Measurements from ENCODE around the gene PSAT1. TPM values are rescaled to one million over a fixed set of nuclear protein-coding genes. Genes with fewer than 3 reads are reported as not detected.

PSAT1 gene
- total and polyA plus RNA-seq, 8 donors = 15.9 to 43.7 (median 30.5) TPM

GRCh38 chr9:78319197-78320029 lies 22.5 kb downstream of the PSAT1 start:
- Histone ChIP-seq H3K36me3 (peaks cover 0 to 29% of the 10 kb centered on the region in 2 donors), H3K27ac (no peak overlapping the region), H3K9me3 (no peaks in the 10 kb centered on the region), H3K27me3 (no peaks in the 10 kb centered on the region), H3K4me1 (no peaks in the 10 kb centered on the region), H3K4me3 (no peak overlapping the region)
- intact Hi-C loops (cut with DNase I) = no loop called here
- DNase-seq (no peak), ATAC-seq (no peak)
- TF ChIP-seq CTCF (IDR thresholded peaks at IDR 0.05) = no peak

- no peak for TF ChIP-seq CTCF (IDR thresholded peaks at IDR 0.05)
- DNase-seq (no peak), ATAC-seq (no peak)
- intact Hi-C loops (cut with DNase I) = no loop called here
- peaks cover 0 to 29% of the 10 kb centered on the region in 2 donors for H3K36me3 ChIP-seq
- no peaks in the 10 kb centered on the region for H3K9me3 ChIP-seq
- no peak overlapping the region for H3K4me3 ChIP-seq
- H3K27me3 ChIP-seq = no peaks in the 10 kb centered on the region
- no peaks in the 10 kb centered on the region for H3K4me1 ChIP-seq
- H3K27ac ChIP-seq = no peak overlapping the region
Observed at GRCh38 chr9:78320030-78320693, 23.2 kb downstream of the PSAT1 start.

GRCh38 chr9:78320875-78321496 lies 24.1 kb downstream of the PSAT1 start:
- no peak overlapping the region for H3K4me3 ChIP-seq
- peaks cover 0 to 29% of the 10 kb centered on the region in 2 donors for H3K36me3 ChIP-seq
- ATAC-seq (no peak), DNase-seq (no peak)
- no peak overlapping the region for H3K27ac ChIP-seq
- no peaks in the 10 kb centered on the region for H3K27me3 ChIP-seq
- H3K9me3 ChIP-seq = no peaks in the 10 kb centered on the region
- TF ChIP-seq CTCF (IDR thresholded peaks at IDR 0.05) = no peak
- no peaks in the 10 kb centered on the region for H3K4me1 ChIP-seq
- intact Hi-C loops (cut with DNase I) = no loop called here

- intact Hi-C loops (cut with DNase I) = no loop called here
- Histone ChIP-seq H3K27ac (no peak overlapping the region), H3K4me3 (no peak overlapping the region), H3K4me1 (no peaks in the 10 kb centered on the region), H3K9me3 (no peaks in the 10 kb centered on the region), H3K27me3 (no peaks in the 10 kb centered on the region), H3K36me3 (peaks cover 0 to 23% of the 10 kb centered on the region in 2 donors)
- ATAC-seq = no peak
- no peak for TF ChIP-seq CTCF (IDR thresholded peaks at IDR 0.05)
- no peak for DNase-seq
Observed at GRCh38 chr9:78321505-78321904, 24.6 kb downstream of the PSAT1 start.

- Histone ChIP-seq H3K36me3 (peaks cover 0 to 8% of the 10 kb centered on the region in 2 donors), H3K27me3 (no peaks in the 10 kb centered on the region), H3K9me3 (no peaks in the 10 kb centered on the region), H3K4me1 (no peaks in the 10 kb centered on the region), H3K27ac (no peak overlapping the region), H3K4me3 (no peak overlapping the region)
- ATAC-seq = no peak
- DNase-seq = no peak
- TF ChIP-seq CTCF (IDR thresholded peaks at IDR 0.05) = no peak
- intact Hi-C loops (cut with DNase I) = no loop called here
Observed at GRCh38 chr9:78324068-78324650, 27.2 kb downstream of the PSAT1 start.
